IMR-90 (cell line): ENCODE results near the gene GALC. TPM values are rescaled to one million over a fixed set of nuclear protein-coding genes. Genes with fewer than 3 reads are reported as not detected.

Experiments used
- ATAC-seq: fragments of 200-7000 bp; cut with Tn5 transposase; 2 replicates; pipeline ENCODE4 v1.9.1; 2020; ENCODE audit warnings: low read depth, mild to moderate bottlenecking, moderate library complexity
- BruUV-seq: library from RNA; stranded (reverse); fragments of 400-500 nt; replicated peaks from 2 replicates; lab custom pipeline; 2021; lab: Mats Ljungman, UMichigan
- CTCF ChIA-PET: fragments of 300-600 bp; formaldehyde crosslinking; extraction: SDS; loops from one replicate; lab custom pipeline; 2021; ENCODE audit warnings: antibody characterized with exemption; lab: Yijun Ruan, JAX
- POLR2A ChIA-PET: fragments of 300-600 bp; sonication (Branson Sonifier 250); formaldehyde crosslinking; loops from one replicate; lab custom pipeline; 2022; ENCODE audit warnings: antibody characterized with exemption; ENCODE audit not compliant: unreplicated experiment; lab: Charles Lee
- DNase-seq: peaks from one replicate; pipeline ENCODE4 v3.0.0; 2013
- H2AFZ ChIP-seq: replicated peaks from 2 replicates; pipeline ENCODE3; 2013; ENCODE audit warnings: low read length, mild to moderate bottlenecking; ENCODE audit not compliant: poor library complexity
- H2AK5ac ChIP-seq: 2 replicates; pipeline ENCODE4 v1.6.1; 2013; ENCODE audit warnings: low read depth, low read length, inconsistent platforms
- H2AK9ac ChIP-seq: replicated peaks from 2 replicates; pipeline ENCODE3; 2013; ENCODE audit warnings: mild to moderate bottlenecking, low read depth, low read length, moderate library complexity; ENCODE audit not compliant: poor library complexity
- H2BK120ac ChIP-seq: 2 replicates; pipeline ENCODE4 v1.6.1; 2013; ENCODE audit warnings: low read depth, low read length, inconsistent platforms
- H2BK15ac ChIP-seq: 3 replicates; pipeline ENCODE4 v1.6.1; 2013; ENCODE audit warnings: low read depth, low read length, inconsistent platforms
- H2BK20ac ChIP-seq: 2 replicates; pipeline ENCODE4 v1.6.1; 2013; ENCODE audit warnings: low read depth, mild to moderate bottlenecking, inconsistent platforms, low read length, moderate library complexity
- H2BK5ac ChIP-seq: 2 replicates; pipeline ENCODE4 v1.6.1; 2013; ENCODE audit warnings: mild to moderate bottlenecking, low read depth, low read length, inconsistent platforms; ENCODE audit not compliant: poor library complexity, severe bottlenecking
- H3K14ac ChIP-seq: replicated peaks from 2 replicates; pipeline ENCODE4 v1.6.1; 2013; ENCODE audit warnings: low read depth, low read length, inconsistent platforms
- H3K18ac ChIP-seq: 2 replicates; pipeline ENCODE4 v1.6.1; 2013; ENCODE audit warnings: low read depth, low read length, control low read depth
- H3K23ac ChIP-seq: 2 replicates; pipeline ENCODE4 v1.6.1; 2013; ENCODE audit warnings: low read depth, low read length, inconsistent platforms
- H3K27ac ChIP-seq: 2 replicates; pipeline ENCODE4 v1.5.1; 2013; ENCODE audit warnings: mild to moderate bottlenecking, control low read depth, low read length; ENCODE audit not compliant: insufficient read depth
- H3K27me3 ChIP-seq: 2 replicates; pipeline ENCODE4 v1.6.1; 2013; ENCODE audit warnings: low read length; ENCODE audit not compliant: control insufficient read depth, insufficient read depth
- H3K36me3 ChIP-seq: 2 replicates; pipeline ENCODE4 v1.6.1; 2013; ENCODE audit warnings: low read length, mixed read lengths; ENCODE audit not compliant: control insufficient read depth, insufficient read depth
- H3K4ac ChIP-seq: 2 replicates; pipeline ENCODE4 v1.6.1; 2013; ENCODE audit warnings: low read depth, low read length, inconsistent platforms
- H3K4me1 ChIP-seq: 2 replicates; pipeline ENCODE4 v1.6.1; 2013; ENCODE audit warnings: low read length, mixed read lengths; ENCODE audit not compliant: control insufficient read depth, insufficient read depth
- H3K4me2 ChIP-seq: 2 replicates; pipeline ENCODE4 v1.6.1; 2013; ENCODE audit warnings: low read depth, mild to moderate bottlenecking, control low read depth, low read length, moderate library complexity
- H3K4me3 ChIP-seq: 2 replicates; pipeline ENCODE4 v1.5.1; 2013; ENCODE audit warnings: low read depth, mild to moderate bottlenecking, control low read depth, low read length, moderate library complexity; ENCODE audit not compliant: insufficient read depth
- H3K56ac ChIP-seq: 2 replicates; pipeline ENCODE4 v1.6.1; 2013; ENCODE audit warnings: low read length, inconsistent platforms; ENCODE audit not compliant: insufficient read depth; ENCODE audit errors: extremely low read depth
- H3K79me1 ChIP-seq, 2 experiments: 2 replicates each; pipeline ENCODE4 v1.6.1; 2013; ENCODE audit warnings: low read length in 2 of 2, inconsistent platforms in 1 of 2, low read depth in 1 of 2
- H3K9ac ChIP-seq: 2 replicates; pipeline ENCODE4 v1.6.1; 2013; ENCODE audit warnings: low read depth, low read length, control low read depth
- H3K9me1 ChIP-seq: 2 replicates; pipeline ENCODE4 v1.6.1; 2013; ENCODE audit warnings: low read length, inconsistent platforms; ENCODE audit not compliant: insufficient read depth
- H3K9me3 ChIP-seq: 2 replicates; pipeline ENCODE4 v1.6.1; 2013; ENCODE audit warnings: low read length; ENCODE audit not compliant: control insufficient read depth, insufficient read depth
- H4K20me1 ChIP-seq: 2 replicates; pipeline ENCODE4 v1.6.1; 2013; ENCODE audit warnings: low read length, inconsistent platforms; ENCODE audit not compliant: insufficient read depth
- H4K5ac ChIP-seq: 2 replicates; pipeline ENCODE4 v1.6.1; 2013; ENCODE audit warnings: mild to moderate bottlenecking, low read depth, low read length, control low read depth
- H4K8ac ChIP-seq, 2 experiments: 2 replicates each; pipeline ENCODE4 v1.6.1; 2013; ENCODE audit warnings: low read depth in 2 of 2, low read length in 2 of 2, control low read depth in 1 of 2, inconsistent platforms in 1 of 2
- H4K91ac ChIP-seq: 2 replicates; pipeline ENCODE4 v1.6.1; 2013; ENCODE audit warnings: low read depth, low read length, inconsistent platforms; ENCODE audit not compliant: insufficient read depth
- CHD1 ChIP-seq: IDR thresholded peaks from 2 replicates; pipeline ENCODE4 v1.6.1; 2012; ENCODE audit warnings: low read depth, low read length, improper control_type of control experiment
- POLR2A ChIP-seq: IDR thresholded peaks from 2 replicates; pipeline ENCODE4 v1.6.1; 2012; ENCODE audit warnings: mild to moderate bottlenecking, low read depth, low read length
- WGBS, 2 experiments: methylation state at CpG; one replicate each; pipeline versions ENCODE4 v1.1.5 to v1.1.7; 2013; ENCODE audit warnings: missing lambda C conversion rate in 2 of 2; ENCODE audit not compliant: insufficient read length in 1 of 2; ENCODE audit errors: extremely low coverage in 2 of 2; 5-methylcytosine and 5-hydroxymethylcytosine counted together
- dilution Hi-C: fragments of 300-500 bp; cut with HindIII; formaldehyde crosslinking; loops from one replicate; pipeline ENCODE4 v1.14.3; 2018; ENCODE audit warnings: low sequenced_read_pairs; ENCODE audit not compliant: unreplicated experiment
- in situ Hi-C: fragments of 300-500 bp; cut with MboI; formaldehyde crosslinking; loops from 3 replicates; pipeline ENCODE4 v1.14.3; 2019; ENCODE audit warnings: low sequenced_read_pairs, inconsistent platforms, mixed read lengths
- intact Hi-C: fragments of 100-400 bp; cut with micrococcal nuclease; formaldehyde crosslinking; loops from 2 replicates; pipeline ENCODE4 v1.10.0; 2022
- polyA plus RNA-seq, 3 experiments: library from polyadenylated mRNA; depleted of rRNA; stranded (reverse); fragments of >200 nt; gene quantifications; 2 replicates each; pipeline ENCODE4 v1.2.3, GENCODE V29; 2012; ENCODE audit warnings: low replicate concordance in 1 of 3
- total RNA-seq: library from RNA; depleted of rRNA; stranded (reverse); fragments of >200 nt; gene quantifications from 2 replicates; pipeline ENCODE4 v1.2.3, GENCODE V29; 2012
- TF ChIP-seq, protein P1 (sequence below): conservative IDR thresholded peaks from 2 replicates; pipeline ENCODE4 v1.5.1; 2012; ENCODE audit warnings: mild to moderate bottlenecking, low read depth, low read length, improper control_type of control experiment

Gene GALC
- total and polyA plus RNA-seq, 2 of the 4 experiments (the other 2 are of a cell fraction) = 6.3 to 7.9 TPM

DNA sequence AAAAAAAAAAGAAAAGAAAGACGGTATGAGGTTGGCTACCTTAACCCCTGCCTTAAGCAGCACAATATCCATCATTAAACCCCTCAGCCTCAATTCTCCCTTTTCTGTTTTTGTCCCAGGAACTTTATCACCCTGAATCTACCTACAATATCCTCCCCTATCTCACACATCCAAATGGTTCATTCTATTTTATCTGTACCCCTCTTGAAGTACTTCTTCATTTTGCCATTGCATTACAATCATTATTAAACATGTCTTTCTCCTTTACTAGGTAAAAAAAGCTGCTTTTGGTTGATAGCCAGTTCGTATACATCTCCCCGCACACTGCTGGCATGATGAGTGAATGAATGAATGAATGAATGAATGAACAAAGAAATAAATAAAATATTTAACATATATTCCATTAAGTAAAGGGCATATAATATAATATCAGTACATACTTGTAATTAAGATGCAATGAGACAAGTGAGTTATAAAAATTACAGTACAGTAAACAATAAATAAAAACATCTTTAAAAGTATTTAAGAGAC lies 11.6 kb upstream of the GALC start:
- H3K9me1 ChIP-seq = no peaks in the 10 kb centered on the region
- H2AK5ac ChIP-seq = no peak overlapping the region
- CTCF ChIA-PET = no interaction called here
- no peak overlapping the region for H3K27ac ChIP-seq
- H3K4me2 ChIP-seq = no peak overlapping the region
- H2BK20ac ChIP-seq = no peak overlapping the region
- H3K18ac ChIP-seq = no peak overlapping the region
- H3K36me3 ChIP-seq = no peaks in the 10 kb centered on the region
- POLR2A ChIA-PET = no interaction called here
- H2BK5ac ChIP-seq = no peak overlapping the region
- no peaks in the 10 kb centered on the region; the same call in 1 of the 2 replicates for H3K4me1 ChIP-seq
- intact Hi-C loops = no loop called here
- no peaks in the 10 kb centered on the region for H3K27me3 ChIP-seq
- H3K4me3 ChIP-seq = no peak overlapping the region
- no peak overlapping the region for H2AK9ac ChIP-seq
- no TSS peak for BruUV-seq
- no peak overlapping the region for H3K23ac ChIP-seq
- H2AFZ ChIP-seq = no peak overlapping the region
- no peak overlapping the region for H3K9ac ChIP-seq
- H3K79me1 ChIP-seq = no peaks in the 10 kb centered on the region
- H3K4ac ChIP-seq = no peak overlapping the region
- no peaks in the 10 kb centered on the region for H3K9me3 ChIP-seq
- H4K20me1 ChIP-seq = no peaks in the 10 kb centered on the region
- no peak for ATAC-seq
- H2BK120ac ChIP-seq = no peak overlapping the region
- H3K14ac ChIP-seq = no peak overlapping the region
- H2BK15ac ChIP-seq = no peak overlapping the region
- no peak overlapping the region for H4K91ac ChIP-seq
- H4K5ac ChIP-seq = no peak overlapping the region
- in situ Hi-C loops = no loop called here
- TF ChIP-seq, protein P1, sequence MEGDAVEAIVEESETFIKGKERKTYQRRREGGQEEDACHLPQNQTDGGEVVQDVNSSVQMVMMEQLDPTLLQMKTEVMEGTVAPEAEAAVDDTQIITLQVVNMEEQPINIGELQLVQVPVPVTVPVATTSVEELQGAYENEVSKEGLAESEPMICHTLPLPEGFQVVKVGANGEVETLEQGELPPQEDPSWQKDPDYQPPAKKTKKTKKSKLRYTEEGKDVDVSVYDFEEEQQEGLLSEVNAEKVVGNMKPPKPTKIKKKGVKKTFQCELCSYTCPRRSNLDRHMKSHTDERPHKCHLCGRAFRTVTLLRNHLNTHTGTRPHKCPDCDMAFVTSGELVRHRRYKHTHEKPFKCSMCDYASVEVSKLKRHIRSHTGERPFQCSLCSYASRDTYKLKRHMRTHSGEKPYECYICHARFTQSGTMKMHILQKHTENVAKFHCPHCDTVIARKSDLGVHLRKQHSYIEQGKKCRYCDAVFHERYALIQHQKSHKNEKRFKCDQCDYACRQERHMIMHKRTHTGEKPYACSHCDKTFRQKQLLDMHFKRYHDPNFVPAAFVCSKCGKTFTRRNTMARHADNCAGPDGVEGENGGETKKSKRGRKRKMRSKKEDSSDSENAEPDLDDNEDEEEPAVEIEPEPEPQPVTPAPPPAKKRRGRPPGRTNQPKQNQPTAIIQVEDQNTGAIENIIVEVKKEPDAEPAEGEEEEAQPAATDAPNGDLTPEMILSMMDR = no peak
- TF ChIP-seq POLR2A (no peak), CHD1 (no peak)
- no peak overlapping the region for H3K56ac ChIP-seq
- no peak for DNase-seq
- H4K8ac ChIP-seq = no peak overlapping the region
- no CpG with 5 or more reads among the region's 3 CpGs for WGBS, 2 experiments
- dilution Hi-C loops = no loop called here
